Rectal smooth muscle tissue (tissue), 1 donor: ENCODE results near the gene ACMSD.

Experiments used
- H3K27ac ChIP-seq: one replicate; pipeline ENCODE4 v1.7.0; 2013; ENCODE audit warnings: low read depth, low read length, inconsistent platforms
- H3K27me3 ChIP-seq: one replicate; pipeline ENCODE4 v1.7.0; 2013; ENCODE audit warnings: low read length; ENCODE audit not compliant: control insufficient read depth, insufficient read depth
- H3K36me3 ChIP-seq: one replicate; pipeline ENCODE4 v1.7.0; 2013; ENCODE audit warnings: low read length; ENCODE audit not compliant: control insufficient read depth, insufficient read depth
- H3K4me1 ChIP-seq: one replicate; pipeline ENCODE4 v1.7.0; 2013; ENCODE audit warnings: low read length; ENCODE audit not compliant: control insufficient read depth, insufficient read depth
- H3K4me3 ChIP-seq: one replicate; pipeline ENCODE4 v1.7.0; 2013; ENCODE audit warnings: low read length
- H3K9ac ChIP-seq: one replicate; pipeline ENCODE4 v1.7.0; 2013; ENCODE audit warnings: low read length

ACMSD gene

GRCh38 chr2:134917360-134917865 lies 79.0 kb downstream of the ACMSD start:
- peaks cover 14% of the 10 kb centered on the region for H3K4me1 ChIP-seq
- H3K27ac ChIP-seq = peak overlapping the region; percentile 98
- peak overlapping the region; percentile 51 for H3K9ac ChIP-seq
- H3K4me3 ChIP-seq = peak overlapping the region; percentile 60
- H3K27me3 ChIP-seq = no peaks in the 10 kb centered on the region
- no peaks in the 10 kb centered on the region for H3K36me3 ChIP-seq

- peaks cover 14% of the 10 kb centered on the region for H3K4me1 ChIP-seq
- H3K9ac ChIP-seq = peak overlapping the region; percentile 51
- peak overlapping the region; percentile 98 for H3K27ac ChIP-seq
- H3K36me3 ChIP-seq = no peaks in the 10 kb centered on the region
- H3K27me3 ChIP-seq = no peaks in the 10 kb centered on the region
- H3K4me3 ChIP-seq = peak overlapping the region; percentile 60
Observed at GRCh38 chr2:134917888-134918525, 79.6 kb downstream of the ACMSD start.

DNA sequence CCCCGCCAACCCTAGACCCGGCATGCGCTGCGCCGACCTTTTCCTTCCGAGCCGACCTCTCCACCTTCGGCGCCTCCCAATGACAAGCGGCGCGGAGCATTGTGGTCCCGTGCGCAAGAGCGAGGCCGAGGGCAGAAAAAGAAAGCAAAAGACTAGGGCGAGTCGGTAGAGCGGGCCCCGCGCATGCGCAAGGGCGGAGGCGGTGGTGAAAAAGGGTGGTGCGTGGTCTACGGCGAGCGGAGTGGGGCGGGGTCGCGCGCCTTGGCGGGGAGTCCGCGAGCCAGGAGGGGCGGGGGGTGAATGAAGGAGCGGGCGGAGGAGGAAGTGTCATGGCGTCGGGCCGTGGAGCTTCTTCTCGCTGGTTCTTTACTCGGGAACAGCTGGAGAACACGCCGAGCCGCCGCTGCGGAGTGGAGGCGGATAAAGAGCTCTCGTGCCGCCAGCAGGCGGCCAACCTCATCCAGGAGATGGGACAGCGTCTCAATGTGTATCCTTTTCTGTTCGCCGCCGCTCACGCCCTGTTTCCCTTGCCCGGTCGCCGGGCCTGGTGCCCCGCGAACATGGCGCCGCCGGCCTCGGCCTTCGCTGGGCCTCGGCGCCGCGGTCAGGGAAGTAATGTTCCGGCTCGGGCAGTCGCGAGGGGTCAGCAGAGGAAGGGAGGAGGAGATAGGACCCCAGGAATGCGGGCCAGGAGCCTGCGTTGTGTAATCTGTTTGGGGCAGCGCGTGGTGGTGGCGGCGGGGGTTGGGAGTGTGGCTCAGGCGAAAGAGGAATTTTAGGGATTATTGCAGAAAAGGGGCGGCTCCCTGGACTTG lies 80.3 kb downstream of the ACMSD start, which contains the start of gene CCNT2:
CCNT2 (plus strand) TSS at position 297 of the 815 bp plus-strand sequence; CDS start at position 330, 33 bp downstream.
- no peaks in the 10 kb centered on the region for H3K27me3 ChIP-seq
- H3K9ac ChIP-seq = peak within 1 kb of the TSS; percentile 92
- H3K36me3 ChIP-seq = no peaks in the 10 kb centered on the region
- peaks cover 14% of the 10 kb centered on the region for H3K4me1 ChIP-seq
- H3K27ac ChIP-seq = peak within 1 kb of the TSS; percentile 98
- peak within 1 kb of the TSS; percentile 97 for H3K4me3 ChIP-seq

DNA sequence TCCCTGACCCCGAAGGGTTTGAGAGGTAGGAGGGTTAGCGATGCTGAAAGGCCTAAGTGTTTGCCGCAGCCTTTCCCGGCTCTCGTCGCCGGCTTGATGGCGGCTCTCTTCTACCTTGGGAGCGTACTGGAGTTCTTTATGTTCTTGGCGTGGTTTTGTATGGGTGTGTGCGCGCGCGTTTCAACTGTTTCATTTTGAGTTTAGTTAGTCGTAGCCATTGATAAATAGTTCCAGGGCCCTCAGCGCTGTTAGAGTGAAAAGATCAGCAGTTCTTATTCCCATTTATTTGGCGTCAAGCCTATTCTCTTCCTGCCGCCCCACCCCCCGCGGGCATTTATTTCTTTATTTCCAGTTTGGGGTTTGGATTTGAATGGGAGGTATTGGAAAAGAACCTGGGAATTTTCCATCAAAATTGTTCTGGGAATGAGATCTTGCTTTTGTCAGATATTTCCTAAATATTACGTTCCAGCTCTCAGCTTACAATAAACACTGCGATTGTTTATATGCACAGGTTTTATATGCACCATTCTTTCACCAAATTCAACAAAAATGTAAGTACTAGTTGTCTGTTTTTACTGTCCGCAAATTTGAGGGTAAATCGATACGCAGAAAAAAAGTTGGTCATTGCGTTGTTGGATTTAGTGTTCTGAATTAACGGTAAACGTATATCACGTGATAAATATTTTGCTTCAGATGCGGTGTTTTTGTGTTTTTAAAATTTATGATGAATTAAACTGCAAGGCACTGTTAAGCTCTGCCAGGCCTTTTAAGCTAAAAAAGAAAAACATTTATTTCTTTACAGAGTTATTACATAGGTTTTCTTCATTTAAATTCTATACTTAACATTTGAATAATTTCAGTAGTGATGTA lies 81.2 kb downstream of the ACMSD start:
- peaks cover 14% of the 10 kb centered on the region for H3K4me1 ChIP-seq
- peak overlapping the region; percentile 97 for H3K4me3 ChIP-seq
- H3K36me3 ChIP-seq = peaks cover under 1% of the 10 kb centered on the region
- H3K9ac ChIP-seq = peak overlapping the region; percentile 92
- H3K27ac ChIP-seq = peak overlapping the region; percentile 98
- no peaks in the 10 kb centered on the region for H3K27me3 ChIP-seq

DNA sequence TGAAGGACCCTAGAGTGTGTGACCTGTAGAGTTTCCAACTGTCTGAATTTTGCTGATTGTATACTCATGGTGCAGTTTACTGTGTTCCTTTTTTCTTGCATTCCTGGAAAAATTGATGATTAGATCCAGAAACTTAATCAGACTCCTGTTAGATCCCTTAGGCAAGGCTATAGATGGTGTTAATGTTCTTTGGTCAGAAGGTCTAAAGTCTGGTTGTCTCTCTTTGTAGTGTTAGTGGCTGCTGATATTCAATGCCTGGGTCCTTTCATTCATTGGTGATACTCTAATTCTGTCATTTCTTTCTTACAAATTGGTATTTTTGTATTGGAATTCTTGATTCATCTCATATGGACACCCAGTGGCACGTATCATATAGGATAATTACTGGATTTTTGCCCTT lies 86.5 kb downstream of the ACMSD start:
- Histone ChIP-seq H3K4me3 (no peak overlapping the region), H3K27me3 (no peaks in the 10 kb centered on the region), H3K4me1 (peaks cover 18% of the 10 kb centered on the region), H3K27ac (no peak overlapping the region), H3K36me3 (peaks cover 2% of the 10 kb centered on the region), H3K9ac (no peak overlapping the region)

DNA sequence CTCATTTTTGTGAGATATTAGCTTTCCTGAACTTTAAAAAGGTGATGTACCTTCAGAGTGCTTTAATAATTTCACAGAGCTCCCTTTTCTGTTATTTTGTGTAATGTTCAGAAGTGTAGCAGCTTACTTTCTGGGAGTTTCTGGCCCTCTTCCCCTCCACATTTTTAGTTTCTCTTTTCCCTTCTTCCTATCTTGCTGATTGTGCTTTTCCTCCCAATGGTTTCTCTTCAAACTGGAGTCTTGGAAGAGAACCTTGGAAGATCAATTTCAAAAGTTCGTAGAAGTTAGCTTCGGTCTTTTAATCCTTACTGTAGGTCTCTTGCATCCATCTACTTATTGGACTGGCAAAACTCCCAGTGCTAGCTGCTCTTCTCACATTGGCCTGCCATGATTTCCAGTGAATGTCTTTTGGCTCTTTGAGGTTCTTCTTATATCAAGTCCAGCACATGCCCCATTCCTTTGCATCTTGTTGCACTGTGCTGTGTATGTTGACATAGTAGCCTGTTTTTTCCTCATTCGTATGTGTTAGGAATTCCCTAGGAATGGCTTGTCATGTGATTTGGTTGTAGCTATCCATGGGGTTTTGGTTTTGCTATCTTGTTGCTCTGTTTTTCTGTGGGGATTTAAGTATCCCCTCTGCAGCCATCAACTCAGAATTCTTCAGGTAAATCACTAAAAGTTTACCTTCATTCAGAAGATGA lies 88.0 kb downstream of the ACMSD start:
- Histone ChIP-seq H3K9ac (no peak overlapping the region), H3K4me1 (peaks cover 11% of the 10 kb centered on the region), H3K36me3 (peaks cover 2% of the 10 kb centered on the region), H3K27me3 (no peaks in the 10 kb centered on the region), H3K27ac (no peak overlapping the region), H3K4me3 (peak overlapping the region; percentile 27)

- no peaks in the 10 kb centered on the region for H3K27me3 ChIP-seq
- H3K27ac ChIP-seq = no peak overlapping the region
- peaks cover 11% of the 10 kb centered on the region for H3K4me1 ChIP-seq
- no peak overlapping the region for H3K4me3 ChIP-seq
- H3K36me3 ChIP-seq = peaks cover 2% of the 10 kb centered on the region
- H3K9ac ChIP-seq = no peak overlapping the region
Observed at GRCh38 chr2:134927195-134927594, 88.8 kb downstream of the ACMSD start.

DNA sequence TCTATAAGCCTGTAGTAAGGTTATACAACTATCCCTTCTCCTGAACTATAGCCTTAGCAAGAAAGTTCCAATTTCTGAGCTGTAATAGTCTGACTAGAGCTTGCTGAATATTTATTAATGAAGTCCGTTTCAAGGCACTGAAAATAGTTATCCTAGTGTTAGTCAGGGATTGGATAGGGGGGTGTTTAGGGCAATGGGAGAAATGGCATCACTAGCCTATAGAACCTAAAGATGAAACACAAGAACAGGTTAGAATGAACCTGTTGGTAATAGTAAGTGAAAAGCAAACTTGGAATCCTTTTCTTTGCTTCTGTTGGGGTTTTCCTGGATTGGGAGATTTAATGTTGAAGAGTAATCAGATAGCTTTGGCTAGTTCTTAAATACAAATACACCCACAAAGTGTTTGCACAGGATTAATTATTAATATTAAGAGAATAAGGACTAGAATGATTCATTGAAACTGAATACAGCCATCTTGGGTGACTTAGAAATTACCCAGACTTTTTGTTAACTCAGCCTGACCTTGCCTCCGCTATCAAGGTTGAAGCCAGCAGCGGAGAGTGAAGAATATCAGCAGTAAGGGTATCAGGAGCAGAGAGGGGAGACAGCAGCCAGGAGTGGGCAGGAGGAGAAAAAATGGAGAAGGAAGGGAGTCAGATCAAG lies 94.6 kb downstream of the ACMSD start:
- H3K27ac ChIP-seq = no peak overlapping the region
- H3K9ac ChIP-seq = no peak overlapping the region
- H3K36me3 ChIP-seq = no peaks in the 10 kb centered on the region
- H3K4me3 ChIP-seq = no peak overlapping the region
- H3K27me3 ChIP-seq = no peaks in the 10 kb centered on the region
- H3K4me1 ChIP-seq = peaks cover 5% of the 10 kb centered on the region

DNA sequence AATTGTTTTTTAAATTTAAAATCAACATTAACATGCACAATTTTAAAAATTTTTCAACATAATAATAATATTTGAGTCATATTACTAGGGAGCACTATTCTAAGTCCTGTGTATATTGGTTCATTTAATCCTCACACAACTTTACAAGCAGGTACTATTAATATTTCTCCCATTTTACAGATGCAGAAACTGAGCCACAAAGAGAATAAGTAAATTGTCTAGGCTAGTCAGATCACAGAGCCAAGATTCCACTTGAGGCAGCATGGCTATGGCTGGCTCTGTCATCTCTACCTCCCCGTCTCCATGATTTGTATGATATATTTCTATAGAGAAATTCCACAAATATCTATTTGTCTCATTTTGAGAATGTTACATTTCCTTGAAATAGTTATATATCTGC lies 95.3 kb downstream of the ACMSD start:
- Histone ChIP-seq H3K4me1 (peaks cover 5% of the 10 kb centered on the region), H3K36me3 (no peaks in the 10 kb centered on the region), H3K4me3 (no peak overlapping the region), H3K9ac (no peak overlapping the region), H3K27me3 (no peaks in the 10 kb centered on the region), H3K27ac (no peak overlapping the region)

DNA sequence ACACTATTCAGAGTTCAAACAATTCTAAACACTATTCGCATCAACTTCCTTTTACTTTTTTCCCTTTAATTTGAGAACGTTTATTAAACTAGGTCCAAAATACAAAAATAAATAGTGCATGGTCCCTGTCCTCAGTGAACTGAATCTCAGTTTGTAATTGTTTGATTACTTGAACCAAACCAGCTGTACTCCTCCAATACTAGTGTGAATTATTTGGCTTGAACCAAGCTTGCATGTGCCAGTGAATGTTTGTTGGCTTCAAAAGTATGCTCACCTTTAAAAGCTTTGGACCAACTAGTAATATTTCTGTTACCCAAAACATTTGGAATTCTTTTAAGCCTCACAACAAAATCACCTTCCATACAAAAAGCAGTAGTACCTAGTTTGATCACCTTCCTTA lies 95.7 kb downstream of the ACMSD start:
- Histone ChIP-seq H3K4me1 (peaks cover 5% of the 10 kb centered on the region), H3K36me3 (no peaks in the 10 kb centered on the region), H3K27me3 (no peaks in the 10 kb centered on the region), H3K9ac (no peak overlapping the region), H3K4me3 (no peak overlapping the region), H3K27ac (no peak overlapping the region)

DNA sequence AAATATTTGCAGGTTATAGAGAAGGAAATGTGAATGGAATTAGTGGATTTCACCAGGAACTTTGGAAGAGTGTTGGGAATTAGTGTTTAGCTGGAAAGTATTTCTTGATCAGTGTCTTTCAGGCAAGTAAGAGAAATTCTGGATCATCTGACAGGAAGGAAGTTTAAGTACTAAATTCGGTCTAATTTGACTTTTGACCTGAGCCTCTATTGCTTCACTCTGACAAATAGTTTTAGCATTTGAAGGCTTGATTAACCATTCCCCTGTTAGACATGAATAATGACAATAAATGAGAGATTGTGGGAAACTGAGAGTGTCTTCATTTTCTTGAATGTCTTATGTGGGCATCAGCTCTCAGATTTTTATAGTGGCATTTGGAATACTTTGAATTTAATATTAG lies 96.2 kb downstream of the ACMSD start:
- no peak overlapping the region for H3K9ac ChIP-seq
- H3K4me1 ChIP-seq = peaks cover 5% of the 10 kb centered on the region
- no peak overlapping the region for H3K27ac ChIP-seq
- H3K27me3 ChIP-seq = no peaks in the 10 kb centered on the region
- H3K36me3 ChIP-seq = peaks cover 2% of the 10 kb centered on the region
- H3K4me3 ChIP-seq = no peak overlapping the region
